ENCODE results near the gene NXNL2.

The NXNL2 gene

DNA sequence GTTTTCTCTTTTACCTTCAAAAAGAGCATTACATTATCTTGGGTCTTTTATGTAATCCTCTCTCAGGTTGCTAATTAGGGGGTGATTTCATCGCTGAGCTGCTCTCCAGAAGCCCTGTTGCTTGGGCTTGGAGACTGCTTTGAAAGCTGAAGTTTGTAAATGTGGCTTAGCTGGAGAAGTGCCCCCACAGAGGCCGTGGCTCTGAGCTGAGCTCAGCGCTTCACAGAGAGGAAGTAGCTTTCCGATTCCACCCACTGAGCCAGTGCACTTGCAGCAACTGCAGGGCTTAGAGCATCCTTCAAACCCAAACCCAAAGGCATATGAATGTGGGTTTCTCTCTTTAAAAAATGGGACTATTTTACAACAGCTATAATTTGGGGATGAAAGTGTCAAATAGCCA lies 13.7 kb upstream of the NXNL2 start:
- ChIA-PET POLR2A (ENCODE audit: low non-redundant PET) (no interaction called here), CTCF (no interaction called here)
- TF ChIP-seq, protein P1, sequence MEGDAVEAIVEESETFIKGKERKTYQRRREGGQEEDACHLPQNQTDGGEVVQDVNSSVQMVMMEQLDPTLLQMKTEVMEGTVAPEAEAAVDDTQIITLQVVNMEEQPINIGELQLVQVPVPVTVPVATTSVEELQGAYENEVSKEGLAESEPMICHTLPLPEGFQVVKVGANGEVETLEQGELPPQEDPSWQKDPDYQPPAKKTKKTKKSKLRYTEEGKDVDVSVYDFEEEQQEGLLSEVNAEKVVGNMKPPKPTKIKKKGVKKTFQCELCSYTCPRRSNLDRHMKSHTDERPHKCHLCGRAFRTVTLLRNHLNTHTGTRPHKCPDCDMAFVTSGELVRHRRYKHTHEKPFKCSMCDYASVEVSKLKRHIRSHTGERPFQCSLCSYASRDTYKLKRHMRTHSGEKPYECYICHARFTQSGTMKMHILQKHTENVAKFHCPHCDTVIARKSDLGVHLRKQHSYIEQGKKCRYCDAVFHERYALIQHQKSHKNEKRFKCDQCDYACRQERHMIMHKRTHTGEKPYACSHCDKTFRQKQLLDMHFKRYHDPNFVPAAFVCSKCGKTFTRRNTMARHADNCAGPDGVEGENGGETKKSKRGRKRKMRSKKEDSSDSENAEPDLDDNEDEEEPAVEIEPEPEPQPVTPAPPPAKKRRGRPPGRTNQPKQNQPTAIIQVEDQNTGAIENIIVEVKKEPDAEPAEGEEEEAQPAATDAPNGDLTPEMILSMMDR (conservative IDR thresholded peaks at IDR 0.05; ENCODE audit: low read depth) = no peak
- no peak overlapping the region for H3K27ac ChIP-seq
- DNase-seq (ENCODE audit: low spot score) = no peak

DNA sequence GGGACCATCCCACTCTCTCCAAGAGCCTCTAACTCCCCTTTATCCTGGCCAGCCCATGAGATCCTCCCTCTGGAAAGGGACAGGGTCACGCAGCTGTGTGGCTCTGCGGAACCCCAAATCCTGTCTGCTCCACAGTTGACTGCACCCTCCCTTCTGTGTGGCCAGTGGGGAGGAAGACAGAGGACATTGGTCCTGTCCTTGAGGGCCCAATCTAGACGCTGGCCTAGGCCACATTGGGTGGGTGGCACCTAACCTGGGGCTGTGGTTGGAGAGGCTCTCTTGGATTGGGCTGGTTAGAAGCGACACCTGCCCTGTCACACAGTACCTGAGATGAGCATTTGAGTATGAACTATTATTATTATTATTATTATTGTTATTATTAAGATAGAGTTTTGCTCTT lies 12.6 kb upstream of the NXNL2 start:
- CTCF ChIA-PET = no interaction called here
- DNase-seq (ENCODE audit: low spot score) = no peak
- no peak overlapping the region for H3K27ac ChIP-seq
- POLR2A ChIA-PET (ENCODE audit: low non-redundant PET) = no interaction called here
- TF ChIP-seq, protein P1 (conservative IDR thresholded peaks at IDR 0.05; ENCODE audit: low read depth) = no peak

DNA sequence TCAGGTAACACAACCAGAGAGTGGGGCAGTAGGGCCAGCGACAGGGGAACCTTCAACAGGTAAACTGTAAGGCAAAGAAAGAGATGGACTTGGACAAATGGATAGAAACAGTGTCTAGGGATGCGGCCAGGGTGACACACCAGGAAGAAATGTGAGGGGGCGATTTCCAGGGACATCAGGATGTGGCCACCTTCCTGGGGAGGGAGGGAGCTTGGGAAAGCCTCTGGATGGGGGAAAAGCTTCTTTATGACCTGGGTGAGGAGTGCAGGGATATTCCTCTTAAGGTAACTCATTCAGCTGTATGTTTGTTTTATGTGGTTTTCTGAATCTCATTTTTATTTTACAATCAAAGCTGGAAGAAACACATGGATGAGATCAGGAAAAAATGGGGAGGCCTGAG lies 11.9 kb upstream of the NXNL2 start:
- no peak overlapping the region for H3K27ac ChIP-seq
- TF ChIP-seq, protein P1 (conservative IDR thresholded peaks at IDR 0.05; ENCODE audit: low read depth) = no peak
- ChIA-PET CTCF (interaction anchor here (0.6 kb wide), 1 partner anchor 503 kb away, joined by 3 read pairs; no protein-coding TSS in a partner anchor), POLR2A (ENCODE audit: low non-redundant PET) (no interaction called here)
- DNase-seq (ENCODE audit: low spot score) = peak; percentile 50

DNA sequence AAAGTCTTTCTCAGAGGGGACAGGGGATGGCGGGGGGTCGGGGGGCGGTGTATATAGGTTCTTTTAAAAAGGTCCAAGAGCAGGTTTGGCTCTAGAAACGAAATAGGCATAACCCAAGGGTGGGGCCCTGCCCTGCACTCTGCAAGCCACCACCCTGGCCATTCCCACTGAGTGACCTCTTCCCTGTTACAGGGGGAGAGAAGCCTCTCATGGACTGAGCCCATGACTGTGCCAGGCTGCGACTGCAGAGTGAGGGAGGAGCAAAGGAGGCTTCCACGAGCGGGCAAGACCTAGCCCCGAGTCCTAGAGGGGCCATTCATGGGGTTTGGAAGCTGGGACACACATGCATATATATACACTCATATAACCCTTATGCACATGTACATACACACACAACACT lies 10.1 kb upstream of the NXNL2 start:
- CTCF ChIA-PET = no interaction called here

DNA sequence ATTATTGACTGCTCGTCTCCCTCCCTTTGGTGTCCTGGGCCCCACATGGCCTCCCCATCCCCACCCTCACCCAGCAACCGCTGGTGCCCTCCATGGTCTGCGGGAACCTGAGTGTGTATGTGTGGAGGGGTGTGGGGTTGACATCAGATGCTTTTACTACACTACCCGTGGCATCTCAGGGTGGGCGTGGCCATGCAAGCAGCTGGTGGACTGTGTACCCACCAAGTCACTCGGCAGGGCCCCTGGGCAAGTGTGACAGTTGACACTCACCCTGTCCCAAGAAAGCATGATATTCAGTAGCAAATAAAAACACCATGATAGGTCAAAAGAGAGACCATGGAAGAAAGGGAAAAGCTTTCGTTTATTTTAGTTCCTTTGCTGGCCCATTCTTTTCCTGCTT lies 7.4 kb upstream of the NXNL2 start:
- ChIA-PET CTCF (no interaction called here), POLR2A (ENCODE audit: low non-redundant PET) (no interaction called here)
- no peak overlapping the region for H3K27ac ChIP-seq
- DNase-seq (ENCODE audit: low spot score) = no peak
- TF ChIP-seq, protein P1 (conservative IDR thresholded peaks at IDR 0.05; ENCODE audit: low read depth) = no peak

More for the DNA sequence above, 10.1 kb upstream of the NXNL2 start:
- DNase-seq (ENCODE audit: low spot score) = no peak
- TF ChIP-seq, protein P1 (conservative IDR thresholded peaks at IDR 0.05; ENCODE audit: low read depth) = no peak
- H3K27ac ChIP-seq = no peak overlapping the region
- POLR2A ChIA-PET (ENCODE audit: low non-redundant PET) = no interaction called here

DNA sequence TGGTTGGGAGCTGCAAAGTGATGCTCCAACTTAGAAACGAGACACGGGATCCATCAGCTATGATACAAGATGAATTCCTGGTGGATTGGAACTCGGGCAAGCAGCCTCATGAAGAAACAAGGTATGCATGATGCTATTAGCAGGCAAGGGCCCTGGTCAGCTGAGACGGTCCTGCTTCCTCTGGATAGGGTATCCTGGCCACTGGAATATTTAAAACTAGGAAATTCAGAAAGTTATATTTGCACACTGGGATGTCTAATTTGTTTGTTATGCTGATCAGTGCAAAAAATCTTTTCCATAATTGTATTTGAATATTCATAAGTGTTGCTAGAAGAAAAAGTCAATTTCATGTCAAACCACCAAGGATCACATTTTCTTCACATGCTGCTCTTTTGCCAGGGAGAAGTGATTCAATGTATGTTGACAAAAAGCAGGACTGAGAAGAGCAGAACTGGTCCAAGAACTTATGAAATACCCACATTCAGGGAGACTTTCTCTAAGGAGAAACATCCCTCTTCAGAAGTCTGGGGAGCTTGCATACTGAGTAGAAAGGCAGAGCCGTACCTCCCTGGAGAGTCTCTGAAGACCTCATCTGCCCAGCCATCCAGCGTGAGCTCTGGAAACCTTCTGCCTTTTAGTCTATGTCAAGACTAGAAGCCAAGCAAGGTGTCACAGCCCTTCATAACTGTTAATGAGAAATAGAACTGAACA lies 6.7 kb upstream of the NXNL2 start:
- POLR2A ChIA-PET (ENCODE audit: low non-redundant PET) = no interaction called here
- DNase-seq (ENCODE audit: low spot score) = no peak
- TF ChIP-seq, protein P1 (conservative IDR thresholded peaks at IDR 0.05; ENCODE audit: low read depth) = no peak
- no peak overlapping the region for H3K27ac ChIP-seq
- CTCF ChIA-PET = no interaction called here
